Activated CD4-positive, alpha-beta memory T cell treated with anti-CD3 and anti-CD28 coated beads, Interleukin-2, amount 10 ng/mL, durations not matched to agents 7 days and 5 days (primary cell): ENCODE data around the gene MLLT1. TPM values are rescaled to one million over a fixed set of nuclear protein-coding genes. Genes with fewer than 3 reads are reported as not detected.
A peak's percentile ranks its signal among the peaks of the same experiment; 100 is the strongest.
"Not testable (repeated sequence)": the region's sequence is repeated elsewhere in the genome, so short reads cannot be mapped to it uniquely, and the experiment has no call there.

Source experiments
- CTCF ChIA-PET: fragments of 350-600 bp; sonication (Branson Sonifier 250); formaldehyde crosslinking; loops from one replicate; lab custom pipeline; 2021; ENCODE audit warnings: antibody characterized with exemption, inconsistent platforms; lab: Charles Lee
- POLR2A ChIA-PET: fragments of 350-600 bp; sonication (Branson Sonifier 250); formaldehyde crosslinking; loops from one replicate; lab custom pipeline; 2021; ENCODE audit warnings: antibody characterized with exemption; lab: Charles Lee
- DNase-seq: peaks from one replicate; pipeline ENCODE4 v3.0.0-alpha.2; 2020
- H3K27ac Mint-ChIP-seq: one replicate; pipeline ENCODE4 v1.8.0; 2021; ENCODE audit warnings: mild to moderate bottlenecking, mixed read lengths
- H3K27me3 Mint-ChIP-seq: one replicate; pipeline ENCODE4 v1.8.0; 2021; ENCODE audit warnings: mixed read lengths
- H3K36me3 Mint-ChIP-seq: one replicate; pipeline ENCODE4 v1.8.0; 2021; ENCODE audit warnings: low read depth, mixed read lengths
- H3K4me1 Mint-ChIP-seq: one replicate; pipeline ENCODE4 v1.8.0; 2021; ENCODE audit warnings: mixed read lengths
- H3K4me3 Mint-ChIP-seq: one replicate; pipeline ENCODE4 v1.8.0; 2021; ENCODE audit warnings: mild to moderate bottlenecking, mixed read lengths
- H3K9me3 Mint-ChIP-seq: one replicate; pipeline ENCODE4 v1.8.0; 2021; ENCODE audit warnings: mixed read lengths
- total RNA-seq, 2 experiments: library from RNA; stranded (reverse); gene quantifications; one replicate each; pipeline ENCODE4 v1.2.3, GENCODE V29; 2021

Gene MLLT1
- total RNA-seq, 2 experiments from 2014 or later = 35.6 to 37.2 TPM

GRCh38 chr19:6288737-6289136, 9.0 kb upstream of the MLLT1 start:
- no peak overlapping the region for H3K4me3 Mint-ChIP-seq
- peaks cover 6% of the 10 kb centered on the region for H3K36me3 Mint-ChIP-seq

GRCh38 chr19:6287269-6287885, 7.6 kb upstream of the MLLT1 start:
- Mint-ChIP-seq H3K9me3 (peaks cover 32% of the 10 kb centered on the region), H3K4me1 (no peaks in the 10 kb centered on the region), H3K4me3 (no peak overlapping the region), H3K36me3 (peaks cover 6% of the 10 kb centered on the region), H3K27ac (no peak overlapping the region), H3K27me3 (peaks cover 5% of the 10 kb centered on the region)
- ChIA-PET CTCF (no interaction called here), POLR2A (no interaction called here)
- no peak for DNase-seq

More at GRCh38 chr19:6288737-6289136, 9.0 kb upstream of the MLLT1 start:
- H3K27ac Mint-ChIP-seq = no peak overlapping the region
- CTCF ChIA-PET = no interaction called here
- H3K9me3 Mint-ChIP-seq = peaks cover 37% of the 10 kb centered on the region
- H3K27me3 Mint-ChIP-seq = no peaks in the 10 kb centered on the region
- no peaks in the 10 kb centered on the region for H3K4me1 Mint-ChIP-seq
- POLR2A ChIA-PET = no interaction called here
- DNase-seq = no peak

GRCh38 chr19:6286676-6287075, 6.9 kb upstream of the MLLT1 start:
- Mint-ChIP-seq H3K4me1 (no peaks in the 10 kb centered on the region), H3K9me3 (peaks cover 25% of the 10 kb centered on the region), H3K36me3 (peaks cover 6% of the 10 kb centered on the region), H3K27me3 (peaks cover 8% of the 10 kb centered on the region), H3K4me3 (no peak overlapping the region), H3K27ac (no peak overlapping the region)
- CTCF ChIA-PET = no interaction called here
- no peak for DNase-seq
- POLR2A ChIA-PET = no interaction called here

- POLR2A ChIA-PET = not testable (repeated sequence)
Measured at GRCh38 chr19:6282393-6282792, 2.6 kb upstream of the MLLT1 start.

DNA sequence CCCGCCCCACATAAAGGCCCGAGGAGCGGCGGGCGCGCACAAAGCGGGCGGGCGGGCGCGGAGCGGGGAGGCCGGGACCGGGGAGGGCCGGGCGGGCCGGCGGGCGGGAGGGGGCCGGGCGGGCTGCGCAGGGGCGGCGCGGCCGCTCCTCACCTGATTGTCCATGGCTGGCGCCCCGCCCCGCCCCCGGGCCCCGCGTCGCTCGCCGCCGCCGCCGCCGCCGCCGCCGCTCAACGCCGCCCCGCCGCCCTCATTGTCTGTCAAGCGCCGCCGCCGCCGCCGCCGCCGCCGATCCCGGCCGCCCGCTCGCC, 200 bp downstream of the MLLT1 start:
- no peak for DNase-seq
- peak overlapping the region; percentile 60 for H3K4me3 Mint-ChIP-seq
- POLR2A ChIA-PET = interaction anchor here (0.8 kb wide), 2 partner anchors 61 to 146 kb away, joined by 3 to 4 read pairs; no protein-coding TSS in a partner anchor
- CTCF ChIA-PET = no interaction called here
- H3K27ac Mint-ChIP-seq = peak overlapping the region; percentile 47
- no peaks in the 10 kb centered on the region for H3K9me3 Mint-ChIP-seq
- H3K27me3 Mint-ChIP-seq = peaks cover 8% of the 10 kb centered on the region
- H3K4me1 Mint-ChIP-seq = peaks cover 30% of the 10 kb centered on the region
- H3K36me3 Mint-ChIP-seq = peaks cover 6% of the 10 kb centered on the region

More at GRCh38 chr19:6282393-6282792, 2.6 kb upstream of the MLLT1 start:
- peaks cover 19% of the 10 kb centered on the region for H3K4me1 Mint-ChIP-seq
- CTCF ChIA-PET, H3K4me3 Mint-ChIP-seq, H3K27me3 Mint-ChIP-seq, H3K9me3 Mint-ChIP-seq, H3K27ac Mint-ChIP-seq, DNase-seq, H3K36me3 Mint-ChIP-seq: not testable (repeated sequence)

GRCh38 chr19:6278740-6279619, 795 bp downstream of the MLLT1 start:
- H3K36me3 Mint-ChIP-seq = peaks cover 6% of the 10 kb centered on the region
- peak; percentile 20 for DNase-seq
- POLR2A ChIA-PET = interaction anchor here (0.8 kb wide), 2 partner anchors 61 to 147 kb away, joined by 3 to 4 read pairs; no protein-coding TSS in a partner anchor
- no peaks in the 10 kb centered on the region for H3K9me3 Mint-ChIP-seq
- CTCF ChIA-PET = interaction anchor here (0.9 kb wide), 1 partner anchor 584 kb away, joined by 3 read pairs; no protein-coding TSS in a partner anchor
- H3K27me3 Mint-ChIP-seq = peaks cover 8% of the 10 kb centered on the region
- H3K4me3 Mint-ChIP-seq = peak overlapping the region; percentile 85
- H3K4me1 Mint-ChIP-seq = peaks cover 30% of the 10 kb centered on the region
- H3K27ac Mint-ChIP-seq = peak overlapping the region; percentile 81

- peaks cover 6% of the 10 kb centered on the region for H3K36me3 Mint-ChIP-seq
- ChIA-PET POLR2A (no interaction called here), CTCF (no interaction called here)
- H3K4me1 Mint-ChIP-seq = peaks cover 30% of the 10 kb centered on the region
- peak overlapping the region; percentile 81 for H3K27ac Mint-ChIP-seq
- no peak for DNase-seq
- H3K4me3 Mint-ChIP-seq = peak overlapping the region; percentile 85
- H3K27me3 Mint-ChIP-seq = peaks cover 8% of the 10 kb centered on the region
- no peaks in the 10 kb centered on the region for H3K9me3 Mint-ChIP-seq
Measured at GRCh38 chr19:6278051-6278450, 1.7 kb downstream of the MLLT1 start.

DNA sequence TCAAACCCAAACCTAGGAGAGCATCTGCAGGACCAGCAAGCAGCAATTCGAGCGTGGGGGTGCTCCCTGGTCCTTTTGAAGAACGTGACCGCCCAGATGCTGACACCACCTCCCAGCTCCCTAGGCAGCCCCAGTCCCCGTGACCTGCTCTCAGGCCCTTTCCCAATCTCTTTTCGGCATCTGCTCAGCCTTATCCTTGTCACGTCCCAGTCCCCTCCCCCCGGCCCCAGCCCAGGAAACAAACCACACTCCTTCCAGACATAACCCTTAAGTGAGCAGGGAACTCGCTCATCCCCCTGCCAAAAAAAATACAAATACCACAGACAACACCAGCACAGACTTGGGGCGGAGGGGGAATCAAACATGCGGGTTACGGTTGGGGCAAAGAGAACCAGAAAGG, 3.3 kb downstream of the MLLT1 start:
- no peak overlapping the region for H3K4me3 Mint-ChIP-seq
- no peaks in the 10 kb centered on the region for H3K9me3 Mint-ChIP-seq
- H3K27me3 Mint-ChIP-seq = no peaks in the 10 kb centered on the region
- POLR2A ChIA-PET = no interaction called here
- H3K36me3 Mint-ChIP-seq = peaks cover 6% of the 10 kb centered on the region
- no peak overlapping the region for H3K27ac Mint-ChIP-seq
- no peak for DNase-seq
- peaks cover 30% of the 10 kb centered on the region for H3K4me1 Mint-ChIP-seq
- CTCF ChIA-PET = no interaction called here

GRCh38 chr19:6275170-6275744, 4.5 kb downstream of the MLLT1 start:
- Mint-ChIP-seq H3K36me3 (peaks cover 10% of the 10 kb centered on the region), H3K27ac (no peak overlapping the region), H3K4me3 (no peak overlapping the region), H3K27me3 (no peaks in the 10 kb centered on the region), H3K9me3 (no peaks in the 10 kb centered on the region), H3K4me1 (peaks cover 28% of the 10 kb centered on the region)
- ChIA-PET POLR2A (no interaction called here), CTCF (no interaction called here)
- DNase-seq = no peak

- Mint-ChIP-seq H3K4me3 (no peak overlapping the region), H3K4me1 (peaks cover 28% of the 10 kb centered on the region), H3K27ac (no peak overlapping the region), H3K27me3 (no peaks in the 10 kb centered on the region), H3K9me3 (no peaks in the 10 kb centered on the region), H3K36me3 (peaks cover 10% of the 10 kb centered on the region)
- ChIA-PET CTCF (no interaction called here), POLR2A (no interaction called here)
- no peak for DNase-seq
Measured at GRCh38 chr19:6274756-6275155, 5.0 kb downstream of the MLLT1 start.

DNA sequence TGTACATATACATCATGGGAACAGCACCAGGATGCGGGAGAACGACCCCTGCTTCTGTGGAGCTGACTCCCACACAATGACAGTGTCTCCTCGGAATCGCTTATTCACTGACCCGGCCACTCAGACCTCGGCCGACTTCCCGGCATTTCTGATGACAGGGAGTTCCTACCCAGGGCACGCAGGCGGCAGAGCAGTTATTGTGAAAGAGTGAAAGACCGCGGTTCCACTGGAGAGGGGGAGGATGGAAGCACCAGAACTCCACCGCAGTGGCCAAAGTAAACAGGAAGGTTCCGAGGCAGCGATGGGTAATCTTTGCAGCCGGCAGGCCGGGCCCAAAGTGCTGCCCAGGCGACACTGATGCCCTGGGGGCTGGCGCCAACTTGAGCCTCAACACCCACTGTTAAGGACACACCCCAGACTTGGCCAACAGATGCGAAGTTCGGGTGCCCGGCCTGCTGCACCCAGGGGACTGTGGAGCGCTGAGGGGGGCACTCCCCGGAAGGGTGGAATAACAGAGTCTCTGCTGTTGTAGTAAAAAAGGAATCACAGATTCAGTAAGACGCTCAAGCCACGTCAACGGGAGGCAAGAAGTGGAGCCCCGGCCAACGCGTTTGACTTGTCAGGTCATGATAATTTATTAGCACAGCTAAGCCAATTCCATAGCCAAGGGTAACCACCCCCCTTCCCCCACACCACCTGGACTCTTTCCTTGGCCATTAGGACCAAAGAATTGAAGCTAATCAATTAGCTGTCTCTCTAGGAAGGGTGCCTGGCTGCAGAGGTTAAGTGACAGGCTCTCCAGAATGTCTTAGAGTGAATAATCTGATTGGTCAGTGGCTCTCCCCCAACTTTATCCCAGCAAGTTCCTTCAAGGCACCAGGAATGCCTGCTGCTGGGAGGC, 5.8 kb downstream of the MLLT1 start:
- Mint-ChIP-seq H3K4me3 (no peak overlapping the region), H3K27me3 (no peaks in the 10 kb centered on the region), H3K4me1 (peaks cover 26% of the 10 kb centered on the region), H3K27ac (no peak overlapping the region), H3K9me3 (no peaks in the 10 kb centered on the region), H3K36me3 (peaks cover 13% of the 10 kb centered on the region)
- ChIA-PET POLR2A (no interaction called here), CTCF (no interaction called here)
- no peak for DNase-seq

DNA sequence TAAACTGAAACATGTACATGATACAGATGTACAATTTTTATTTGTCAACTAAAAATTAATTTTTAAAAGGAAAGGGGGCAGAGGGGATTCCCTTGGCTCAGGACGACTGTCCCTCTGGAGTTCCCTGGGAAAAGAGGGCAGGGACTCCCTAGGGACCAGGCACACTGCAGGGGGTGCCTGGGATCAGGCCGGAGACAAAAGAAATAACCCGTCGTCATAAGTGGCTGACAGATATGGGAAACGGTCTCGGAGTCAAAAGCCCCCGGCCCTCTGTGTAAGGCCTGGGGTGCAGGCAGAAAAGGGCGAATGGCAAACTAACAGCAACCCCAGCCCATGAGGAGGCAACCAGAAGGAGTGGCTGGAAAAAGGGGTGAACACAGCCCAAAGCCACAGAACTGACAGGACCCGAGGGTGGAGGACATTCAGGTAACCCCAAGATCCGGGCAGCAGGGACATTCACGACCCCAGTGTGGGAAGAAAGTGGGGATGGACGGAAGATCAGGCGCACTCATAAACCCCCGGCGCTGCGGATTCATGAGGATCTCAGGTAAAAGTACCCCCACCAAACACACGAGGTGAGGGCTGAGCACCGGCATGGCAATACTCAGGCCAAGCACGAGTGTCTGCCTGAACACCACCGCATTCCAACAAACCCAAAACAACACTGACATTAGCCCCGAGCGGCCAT, 6.7 kb downstream of the MLLT1 start:
- DNase-seq = no peak
- Mint-ChIP-seq H3K27ac (no peak overlapping the region), H3K36me3 (peaks cover 13% of the 10 kb centered on the region), H3K4me3 (no peak overlapping the region), H3K27me3 (no peaks in the 10 kb centered on the region), H3K9me3 (no peaks in the 10 kb centered on the region), H3K4me1 (peaks cover 20% of the 10 kb centered on the region)
- CTCF ChIA-PET = no interaction called here
- POLR2A ChIA-PET = no interaction called here
